Measurements from ENCODE around the gene HAGH.

HAGH gene

GRCh38 chr16:1831186-1832075, 4.8 kb upstream of the HAGH start:
- FAIRE-seq = no peak
- DNase-seq (ENCODE audit: low spot score) = no peak

- no peak for DNase-seq (ENCODE audit: low spot score)
- no peak for FAIRE-seq
Measured at GRCh38 chr16:1830213-1830612, 3.6 kb upstream of the HAGH start.

- FAIRE-seq (no peak), DNase-seq (ENCODE audit: low spot score) (no peak)
Measured at GRCh38 chr16:1828645-1829410, 2.2 kb upstream of the HAGH start.

GRCh38 chr16:1825864-1826690, 548 bp downstream of the HAGH start:
- peak; percentile 34 for DNase-seq (ENCODE audit: low spot score)
- FAIRE-seq = no peak

GRCh38 chr16:1825381-1825863, 1.2 kb downstream of the HAGH start:
- no peak for FAIRE-seq
- DNase-seq (ENCODE audit: low spot score) = no peak

- no peak for FAIRE-seq
- no peak for DNase-seq (ENCODE audit: low spot score)
Measured at GRCh38 chr16:1823821-1824220, 2.8 kb downstream of the HAGH start.

- FAIRE-seq = no peak
Measured at GRCh38 chr16:1822801-1823200, 3.8 kb downstream of the HAGH start.

GRCh38 chr16:1821861-1822611, 4.6 kb downstream of the HAGH start:
- no peak for FAIRE-seq
- DNase-seq (ENCODE audit: low spot score) = no peak

More at GRCh38 chr16:1822801-1823200, 3.8 kb downstream of the HAGH start:
- no peak for DNase-seq (ENCODE audit: low spot score)

GRCh38 chr16:1820946-1821290, 5.7 kb downstream of the HAGH start:
- DNase-seq (ENCODE audit: low spot score) = no peak
- no peak for FAIRE-seq

GRCh38 chr16:1820096-1820945, 6.3 kb downstream of the HAGH start:
- DNase-seq (ENCODE audit: low spot score) (no peak), FAIRE-seq (no peak)

- DNase-seq (ENCODE audit: low spot score) (no peak), FAIRE-seq (no peak)
Measured at GRCh38 chr16:1819611-1820010, 7.0 kb downstream of the HAGH start.

GRCh38 chr16:1818873-1819525, 7.6 kb downstream of the HAGH start:
- DNase-seq (ENCODE audit: low spot score) = no peak
- no peak for FAIRE-seq

GRCh38 chr16:1818204-1818872, 8.3 kb downstream of the HAGH start:
- no peak for FAIRE-seq
- no peak for DNase-seq (ENCODE audit: low spot score)

- FAIRE-seq = no peak
Measured at GRCh38 chr16:1817716-1818115, 8.9 kb downstream of the HAGH start.

GRCh38 chr16:1817276-1817589, 9.4 kb downstream of the HAGH start:
- DNase-seq (ENCODE audit: low spot score) = no peak
- FAIRE-seq = no peak

More at GRCh38 chr16:1817716-1818115, 8.9 kb downstream of the HAGH start:
- no peak for DNase-seq (ENCODE audit: low spot score)

GRCh38 chr16:1816396-1817275, 10.0 kb downstream of the HAGH start:
- DNase-seq (ENCODE audit: low spot score) (no peak), FAIRE-seq (no peak)

- FAIRE-seq (no peak), DNase-seq (ENCODE audit: low spot score) (no peak)
Measured at GRCh38 chr16:1815461-1815860, 11.2 kb downstream of the HAGH start.

GRCh38 chr16:1812732-1813163, 13.9 kb downstream of the HAGH start:
- DNase-seq (ENCODE audit: low spot score) (peak; percentile 26), FAIRE-seq (no peak)
